Fibroblast of lung (primary cell): ENCODE measurements around the gene PRXL2A. TPM values are rescaled to one million over a fixed set of nuclear protein-coding genes. Genes with fewer than 3 reads are reported as not detected.
A peak's percentile ranks its signal among the peaks of the same experiment; 100 is the strongest.

Experiments used
- DNase-seq, 2 donors: peaks; one replicate each; pipeline versions ENCODE4 v3.0.0 to v3.0.0-alpha.2; 2010; ENCODE audit warnings: low read depth in 2 of 2
- H2AFZ ChIP-seq: 2 replicates; pipeline ENCODE4 v1.5.1; 2012; ENCODE audit warnings: low read length, control low read depth, inconsistent platforms
- H3K27ac ChIP-seq: 2 replicates; pipeline ENCODE4 v1.5.1; 2011; ENCODE audit warnings: low read length, control low read depth; ENCODE audit not compliant: insufficient read depth
- H3K27me3 ChIP-seq: 2 replicates; pipeline ENCODE4 v1.5.1; 2011; ENCODE audit warnings: mild to moderate bottlenecking, low read length; ENCODE audit not compliant: control insufficient read depth, insufficient read depth
- H3K36me3 ChIP-seq: 2 replicates; pipeline ENCODE4 v1.5.1; 2011; ENCODE audit warnings: low read length; ENCODE audit not compliant: control insufficient read depth, insufficient read depth
- H3K4me1 ChIP-seq: 2 replicates; pipeline ENCODE4 v1.5.1; 2011; ENCODE audit warnings: low read length; ENCODE audit not compliant: control insufficient read depth, insufficient read depth; ENCODE audit errors: extremely low read depth
- H3K4me2 ChIP-seq: 2 replicates; pipeline ENCODE4 v1.5.1; 2011; ENCODE audit warnings: low read length, control low read depth; ENCODE audit not compliant: insufficient read depth; ENCODE audit errors: extremely low read depth
- H3K4me3 ChIP-seq, 4 experiments: fragments of 200-600 bp in 1 of 4; sonication (generic) in 1 of 4; replicated peaks in 1 of 4; 2 replicates each; pipeline ENCODE4 v1.5.1; 2011 to 2016; ENCODE audit warnings: low read length in 4 of 4, low read depth in 3 of 4, mild to moderate bottlenecking in 3 of 4, control low read depth in 2 of 4, inconsistent platforms in 1 of 4, mixed read lengths in 1 of 4; ENCODE audit not compliant: insufficient read depth in 1 of 4; ENCODE audit errors: control extremely low read depth in 1 of 4
- H3K79me2 ChIP-seq: 2 replicates; pipeline ENCODE4 v1.5.1; 2012; ENCODE audit warnings: mild to moderate bottlenecking, low read length, inconsistent platforms; ENCODE audit not compliant: control insufficient read depth, insufficient read depth
- H3K9ac ChIP-seq: 2 replicates; pipeline ENCODE4 v1.5.1; 2011; ENCODE audit warnings: mild to moderate bottlenecking, low read length, control low read depth; ENCODE audit not compliant: insufficient read depth
- H3K9me3 ChIP-seq: 2 replicates; pipeline ENCODE4 v1.5.1; 2012; ENCODE audit warnings: low read depth, low read length; ENCODE audit not compliant: control insufficient read depth, insufficient read depth
- H4K20me1 ChIP-seq: 2 replicates; pipeline ENCODE4 v1.5.1; 2011; ENCODE audit warnings: low read length; ENCODE audit not compliant: control insufficient read depth, insufficient read depth; ENCODE audit errors: extremely low read depth
- EZH2 ChIP-seq: IDR thresholded peaks from 2 replicates; pipeline ENCODE4 v1.5.1; 2012; ENCODE audit warnings: low read length, control low read depth, mild to moderate bottlenecking; ENCODE audit errors: missing control alignments
- polyA plus RNA-seq, 2 donors: library from polyadenylated mRNA; depleted of rRNA in 1 of 2; stranded (reverse) in 1 of 2; unstranded in 1 of 2; fragments of >200 nt; gene quantifications; 2 replicates each; pipeline ENCODE4 v1.2.1, GENCODE V29; 2011 to 2012; ENCODE audit warnings: missing spikeins in 1 of 2
- total RNA-seq: library from RNA; depleted of rRNA; stranded (reverse); fragments of >200 nt; gene quantifications from 2 replicates; pipeline ENCODE4 v1.2.1, GENCODE V29; 2014
- TF ChIP-seq, protein P1 (sequence below), 2 donors: IDR thresholded peaks in 1 of 2; conservative IDR thresholded peaks in 1 of 2; 1 replicate in 1 of 2; 2 replicates in 1 of 2; pipeline ENCODE4 v1.5.1; 2011 to 2012; ENCODE audit warnings: low read length in 2 of 2, control low read depth in 1 of 2, inconsistent platforms in 1 of 2, low read depth in 1 of 2, mild to moderate bottlenecking in 1 of 2

The PRXL2A gene
- total and polyA plus RNA-seq, 2 donors (not counting 1 experiment from before 2014, with no cell fraction given): 1.6 to 19.2 TPM

DNA sequence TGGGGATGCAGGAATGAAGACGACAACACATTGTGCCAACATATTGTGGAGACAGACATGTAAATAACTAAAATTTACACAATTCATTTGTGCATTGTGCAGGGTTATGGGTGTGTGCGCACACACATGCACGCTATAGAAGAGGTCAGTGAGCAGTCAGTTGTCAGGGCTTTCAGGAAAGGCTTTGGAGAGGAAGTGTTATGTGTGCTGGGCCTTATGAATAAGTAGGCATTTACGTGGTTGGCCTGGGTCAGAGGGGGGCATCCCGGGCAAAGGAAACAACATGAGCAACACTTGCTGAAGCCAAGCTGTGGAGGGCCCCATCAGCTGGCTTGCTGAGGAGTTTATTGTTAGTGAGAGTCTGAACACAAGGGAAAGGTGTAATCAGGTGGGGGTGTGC, 4.1 kb downstream of the PRXL2A start:
- H3K9ac ChIP-seq: no peak overlapping the region

DNA sequence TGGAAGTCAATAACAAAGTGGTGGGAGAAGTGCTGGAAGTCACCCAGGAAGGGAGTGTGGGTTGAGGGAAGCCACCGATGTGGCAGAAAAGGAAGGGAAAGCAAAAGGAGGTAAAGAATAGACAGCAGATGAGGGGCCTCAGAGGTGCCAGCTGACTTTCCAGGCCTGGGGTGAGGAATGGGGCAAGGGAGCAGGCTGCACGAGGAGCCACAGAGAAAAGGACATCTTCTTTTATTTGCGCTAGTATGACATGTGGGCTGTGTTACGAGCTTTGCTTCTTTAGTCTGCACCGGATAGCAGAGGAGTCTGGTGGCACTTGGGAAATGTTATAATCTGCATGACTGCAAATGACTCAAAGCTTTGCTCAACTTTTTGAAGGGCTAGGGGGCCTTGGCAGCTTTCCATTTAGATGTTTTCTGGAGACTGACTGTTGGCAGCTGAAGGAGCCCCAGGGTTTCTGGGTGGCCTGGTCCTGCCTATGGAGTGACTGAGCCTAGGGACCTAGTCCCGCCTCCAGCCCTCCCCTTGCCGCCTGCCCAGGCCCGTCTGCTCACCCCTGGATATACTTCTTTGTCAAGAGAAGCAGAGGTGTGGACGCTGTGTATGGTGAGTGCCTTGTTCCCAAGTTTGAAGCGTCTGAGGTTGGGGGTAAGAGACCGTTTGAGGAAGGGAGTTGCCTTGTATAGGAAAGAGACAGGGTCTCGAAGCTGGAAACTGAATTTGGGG, 5.1 kb downstream of the PRXL2A start:
- peak; percentile 60 to 76 for DNase-seq
- no peaks in the 10 kb centered on the region for H3K36me3 ChIP-seq
- TF ChIP-seq, protein P1, sequence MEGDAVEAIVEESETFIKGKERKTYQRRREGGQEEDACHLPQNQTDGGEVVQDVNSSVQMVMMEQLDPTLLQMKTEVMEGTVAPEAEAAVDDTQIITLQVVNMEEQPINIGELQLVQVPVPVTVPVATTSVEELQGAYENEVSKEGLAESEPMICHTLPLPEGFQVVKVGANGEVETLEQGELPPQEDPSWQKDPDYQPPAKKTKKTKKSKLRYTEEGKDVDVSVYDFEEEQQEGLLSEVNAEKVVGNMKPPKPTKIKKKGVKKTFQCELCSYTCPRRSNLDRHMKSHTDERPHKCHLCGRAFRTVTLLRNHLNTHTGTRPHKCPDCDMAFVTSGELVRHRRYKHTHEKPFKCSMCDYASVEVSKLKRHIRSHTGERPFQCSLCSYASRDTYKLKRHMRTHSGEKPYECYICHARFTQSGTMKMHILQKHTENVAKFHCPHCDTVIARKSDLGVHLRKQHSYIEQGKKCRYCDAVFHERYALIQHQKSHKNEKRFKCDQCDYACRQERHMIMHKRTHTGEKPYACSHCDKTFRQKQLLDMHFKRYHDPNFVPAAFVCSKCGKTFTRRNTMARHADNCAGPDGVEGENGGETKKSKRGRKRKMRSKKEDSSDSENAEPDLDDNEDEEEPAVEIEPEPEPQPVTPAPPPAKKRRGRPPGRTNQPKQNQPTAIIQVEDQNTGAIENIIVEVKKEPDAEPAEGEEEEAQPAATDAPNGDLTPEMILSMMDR (conservative IDR thresholded peaks at IDR 0.05 in 1 of 2, IDR thresholded peaks at IDR 0.05 in 1 of 2; ENCODE audit: low read depth in 1 of 2, low read length in 2 of 2): no peak
- TF ChIP-seq EZH2: no peak
- no peaks in the 10 kb centered on the region for H4K20me1 ChIP-seq
- H3K9me3 ChIP-seq: no peaks in the 10 kb centered on the region
- H3K4me2 ChIP-seq: no peak overlapping the region
- H3K27ac ChIP-seq: no peak overlapping the region
- no peaks in the 10 kb centered on the region for H3K79me2 ChIP-seq
- peaks cover 9% of the 10 kb centered on the region for H3K27me3 ChIP-seq
- no peaks in the 10 kb centered on the region for H3K4me1 ChIP-seq
- no peak overlapping the region for H3K4me3 ChIP-seq
- H2AFZ ChIP-seq: no peak overlapping the region
- no peak overlapping the region for H3K9ac ChIP-seq

More for the DNA sequence above, 4.1 kb downstream of the PRXL2A start:
- Histone ChIP-seq H3K9me3 (no peaks in the 10 kb centered on the region), H3K4me1 (no peaks in the 10 kb centered on the region), H3K4me3 (no peak overlapping the region), H2AFZ (no peak overlapping the region), H3K4me2 (no peak overlapping the region), H4K20me1 (no peaks in the 10 kb centered on the region), H3K79me2 (no peaks in the 10 kb centered on the region), H3K27ac (no peak overlapping the region), H3K36me3 (no peaks in the 10 kb centered on the region), H3K27me3 (peaks cover 16% of the 10 kb centered on the region)
- no peak for DNase-seq
- TF ChIP-seq, protein P1 (conservative IDR thresholded peaks at IDR 0.05 in 1 of 2, IDR thresholded peaks at IDR 0.05 in 1 of 2; ENCODE audit: low read depth in 1 of 2, low read length in 2 of 2): no peak
- TF ChIP-seq EZH2: no peak

DNA sequence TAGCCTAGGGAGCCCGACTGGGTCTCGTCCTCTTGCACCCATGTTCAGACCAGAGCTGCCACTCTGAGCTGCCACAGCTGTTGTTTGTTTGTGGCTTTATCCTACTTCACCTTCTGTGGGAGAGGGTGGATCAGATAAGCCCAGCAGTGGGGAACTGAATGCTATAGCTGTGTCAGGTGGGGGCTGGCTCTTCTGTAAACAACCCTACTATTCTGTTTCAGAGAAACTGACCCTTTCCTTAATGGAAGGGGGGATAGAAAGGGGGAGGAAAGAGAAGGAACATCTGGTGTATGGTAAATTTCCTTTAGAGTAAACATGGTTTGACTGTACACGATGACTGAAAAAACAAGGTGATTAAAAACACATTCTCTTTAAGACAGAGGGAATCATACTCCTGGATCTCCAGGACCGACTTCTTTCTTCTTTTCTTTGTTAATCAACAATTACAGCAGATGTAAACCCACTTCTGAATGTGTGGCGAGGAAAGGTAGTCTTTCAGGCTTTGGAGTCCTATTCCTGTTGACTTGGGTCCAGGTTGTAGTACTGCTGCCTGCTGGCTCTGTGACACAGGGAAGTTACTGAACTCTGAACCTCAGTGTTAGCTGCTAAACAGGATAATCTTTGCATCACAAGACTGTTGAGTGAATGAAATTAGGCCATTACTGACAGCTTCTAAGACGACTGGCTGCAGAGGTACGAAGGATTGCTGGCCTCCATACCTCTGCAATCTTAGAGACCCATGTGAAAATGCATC, 6.0 kb downstream of the PRXL2A start:
- DNase-seq: peak in 1 of 2 donors; percentile 63
- no peaks in the 10 kb centered on the region for H3K4me1 ChIP-seq
- H3K27ac ChIP-seq: no peak overlapping the region

More for the DNA sequence above, 6.0 kb downstream of the PRXL2A start:
- TF ChIP-seq EZH2: no peak
- TF ChIP-seq, protein P1 (conservative IDR thresholded peaks at IDR 0.05 in 1 of 2, IDR thresholded peaks at IDR 0.05 in 1 of 2; ENCODE audit: low read depth in 1 of 2, low read length in 2 of 2): no peak
- Histone ChIP-seq H4K20me1 (no peaks in the 10 kb centered on the region), H2AFZ (no peak overlapping the region), H3K4me3 (no peak overlapping the region), H3K79me2 (no peaks in the 10 kb centered on the region), H3K36me3 (no peaks in the 10 kb centered on the region), H3K9ac (no peak overlapping the region), H3K9me3 (no peaks in the 10 kb centered on the region), H3K27me3 (peaks cover under 1% of the 10 kb centered on the region), H3K4me2 (no peak overlapping the region)
